Type B pancreatic cell (in vitro differentiated cells): ENCODE results near the gene ARAP2. TPM values are rescaled to one million over a fixed set of nuclear protein-coding genes. Genes with fewer than 3 reads are reported as not detected.

Source experiments
- DNase-seq: peaks from one replicate; pipeline ENCODE4 v3.0.0; 2021; ENCODE audit warnings: mixed read lengths; ENCODE audit not compliant: unreplicated experiment; ENCODE audit errors: extremely low spot score
- H3K27ac Mint-ChIP-seq: 2 replicates; pipeline ENCODE4 v1.8.0; 2021; ENCODE audit warnings: mild to moderate bottlenecking, mixed read lengths
- H3K27me3 Mint-ChIP-seq: 2 replicates; pipeline ENCODE4 v1.8.0; 2021; ENCODE audit warnings: mixed read lengths
- H3K36me3 Mint-ChIP-seq: 2 replicates; pipeline ENCODE4 v1.8.0; 2021; ENCODE audit warnings: mixed read lengths
- H3K4me1 Mint-ChIP-seq: one replicate; pipeline ENCODE4 v1.8.0; 2021; ENCODE audit warnings: mixed read lengths; ENCODE audit not compliant: unreplicated experiment
- H3K4me3 Mint-ChIP-seq: 2 replicates; pipeline ENCODE4 v1.8.0; 2021; ENCODE audit warnings: mild to moderate bottlenecking, mixed read lengths
- H3K9me3 Mint-ChIP-seq: 2 replicates; pipeline ENCODE4 v1.8.0; 2021; ENCODE audit warnings: mixed read lengths
- total RNA-seq: library from RNA; stranded (reverse); gene quantifications from 2 replicates; pipeline ENCODE4 v1.2.1, GENCODE V29; 2021; ENCODE audit warnings: low replicate concordance
- TF ChIP-seq, protein P1 (sequence below): fragments of 200-600 bp; sonication (generic); conservative IDR thresholded peaks from 2 replicates; pipeline ENCODE4 v1.5.0; 2021; ENCODE audit warnings: antibody characterized with exemption, mild to moderate bottlenecking

Gene ARAP2
- total RNA-seq, 1 donor from 2014 or later, result 10.8 TPM

- Mint-ChIP-seq H3K36me3 (peaks cover 5% of the 10 kb centered on the region), H3K27ac (no peak overlapping the region), H3K27me3 (no peaks in the 10 kb centered on the region), H3K4me1 (no peaks in the 10 kb centered on the region), H3K9me3 (peaks cover 5% of the 10 kb centered on the region), H3K4me3 (no peak overlapping the region)
- no peak for DNase-seq
- TF ChIP-seq, protein P1, sequence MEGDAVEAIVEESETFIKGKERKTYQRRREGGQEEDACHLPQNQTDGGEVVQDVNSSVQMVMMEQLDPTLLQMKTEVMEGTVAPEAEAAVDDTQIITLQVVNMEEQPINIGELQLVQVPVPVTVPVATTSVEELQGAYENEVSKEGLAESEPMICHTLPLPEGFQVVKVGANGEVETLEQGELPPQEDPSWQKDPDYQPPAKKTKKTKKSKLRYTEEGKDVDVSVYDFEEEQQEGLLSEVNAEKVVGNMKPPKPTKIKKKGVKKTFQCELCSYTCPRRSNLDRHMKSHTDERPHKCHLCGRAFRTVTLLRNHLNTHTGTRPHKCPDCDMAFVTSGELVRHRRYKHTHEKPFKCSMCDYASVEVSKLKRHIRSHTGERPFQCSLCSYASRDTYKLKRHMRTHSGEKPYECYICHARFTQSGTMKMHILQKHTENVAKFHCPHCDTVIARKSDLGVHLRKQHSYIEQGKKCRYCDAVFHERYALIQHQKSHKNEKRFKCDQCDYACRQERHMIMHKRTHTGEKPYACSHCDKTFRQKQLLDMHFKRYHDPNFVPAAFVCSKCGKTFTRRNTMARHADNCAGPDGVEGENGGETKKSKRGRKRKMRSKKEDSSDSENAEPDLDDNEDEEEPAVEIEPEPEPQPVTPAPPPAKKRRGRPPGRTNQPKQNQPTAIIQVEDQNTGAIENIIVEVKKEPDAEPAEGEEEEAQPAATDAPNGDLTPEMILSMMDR, result no peak
Observed at GRCh38 chr4:36065274-36065871, 178.9 kb downstream of the ARAP2 start.

DNA sequence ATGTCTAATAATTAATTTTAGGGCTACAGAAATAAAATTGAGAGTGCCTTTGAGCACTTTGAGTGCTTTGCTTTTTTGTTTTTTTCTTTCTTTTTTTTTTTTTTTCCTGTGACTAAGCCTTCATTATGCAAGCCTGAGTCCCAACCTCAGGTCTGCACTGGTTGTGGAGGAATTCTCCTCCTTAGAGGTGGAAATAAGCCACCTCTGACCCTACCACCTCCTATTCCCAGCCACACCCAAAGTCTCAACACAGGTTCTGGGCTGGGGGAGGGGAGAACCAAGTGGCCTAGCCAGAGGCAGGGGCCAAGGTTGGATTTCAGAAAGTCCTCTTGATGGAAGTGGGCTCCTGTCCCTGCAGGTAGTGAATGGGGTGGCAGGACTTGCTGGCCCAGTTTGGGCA is 180.2 kb downstream of the ARAP2 start:
- no peak overlapping the region for H3K27ac Mint-ChIP-seq
- DNase-seq, result no peak
- peaks cover 10% of the 10 kb centered on the region for H3K9me3 Mint-ChIP-seq
- TF ChIP-seq, protein P1, result no peak
- peaks cover 5% of the 10 kb centered on the region for H3K36me3 Mint-ChIP-seq
- no peak overlapping the region for H3K4me3 Mint-ChIP-seq
- H3K4me1 Mint-ChIP-seq, result no peaks in the 10 kb centered on the region
- H3K27me3 Mint-ChIP-seq, result no peaks in the 10 kb centered on the region

- H3K4me3 Mint-ChIP-seq, result no peak overlapping the region
- no peaks in the 10 kb centered on the region for H3K36me3 Mint-ChIP-seq
- TF ChIP-seq, protein P1, result no peak
- no peak overlapping the region for H3K27ac Mint-ChIP-seq
- no peak for DNase-seq
- peaks cover 5% of the 10 kb centered on the region for H3K4me1 Mint-ChIP-seq
- H3K27me3 Mint-ChIP-seq, result no peaks in the 10 kb centered on the region
- peaks cover 5% of the 10 kb centered on the region for H3K9me3 Mint-ChIP-seq
Observed at GRCh38 chr4:36056136-36056535, 188.2 kb downstream of the ARAP2 start.

DNA sequence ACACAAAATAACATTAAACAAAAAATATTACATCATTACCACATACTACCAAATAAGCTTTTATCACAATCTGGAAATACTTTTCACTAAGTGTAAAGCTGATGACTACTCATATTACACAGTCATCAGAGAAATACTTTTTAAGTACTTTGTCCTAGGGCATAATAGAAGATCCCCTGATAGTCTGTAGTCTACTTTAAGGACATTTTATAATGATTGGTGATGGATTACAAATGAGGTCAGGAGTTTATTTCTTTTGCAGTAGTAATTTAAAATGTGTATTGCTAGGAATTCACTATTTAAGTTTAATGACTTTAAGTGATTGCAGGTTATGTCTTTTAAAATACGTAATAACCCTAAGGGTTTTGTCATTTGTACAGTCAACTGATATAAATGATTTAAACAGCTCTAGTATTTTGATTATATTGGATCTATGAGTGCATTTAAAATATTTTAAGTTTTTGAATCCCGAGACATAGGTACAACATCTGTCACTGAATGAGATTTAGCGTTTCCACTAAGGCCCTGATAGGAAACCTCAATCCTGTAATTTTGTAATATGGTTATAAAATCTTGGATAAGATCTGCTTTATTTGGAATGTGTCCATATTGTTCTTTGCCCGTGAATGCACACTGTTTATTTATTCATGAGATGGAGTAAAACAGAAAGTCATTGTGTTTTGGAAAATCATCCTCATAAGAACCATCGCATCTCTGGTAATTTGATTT is 189.5 kb downstream of the ARAP2 start:
- H3K27me3 Mint-ChIP-seq, result no peaks in the 10 kb centered on the region
- no peak overlapping the region for H3K4me3 Mint-ChIP-seq
- TF ChIP-seq, protein P1, result no peak
- H3K27ac Mint-ChIP-seq, result no peak overlapping the region
- no peaks in the 10 kb centered on the region for H3K36me3 Mint-ChIP-seq
- peaks cover 4% of the 10 kb centered on the region for H3K9me3 Mint-ChIP-seq
- DNase-seq, result no peak
- peaks cover 5% of the 10 kb centered on the region for H3K4me1 Mint-ChIP-seq

DNA sequence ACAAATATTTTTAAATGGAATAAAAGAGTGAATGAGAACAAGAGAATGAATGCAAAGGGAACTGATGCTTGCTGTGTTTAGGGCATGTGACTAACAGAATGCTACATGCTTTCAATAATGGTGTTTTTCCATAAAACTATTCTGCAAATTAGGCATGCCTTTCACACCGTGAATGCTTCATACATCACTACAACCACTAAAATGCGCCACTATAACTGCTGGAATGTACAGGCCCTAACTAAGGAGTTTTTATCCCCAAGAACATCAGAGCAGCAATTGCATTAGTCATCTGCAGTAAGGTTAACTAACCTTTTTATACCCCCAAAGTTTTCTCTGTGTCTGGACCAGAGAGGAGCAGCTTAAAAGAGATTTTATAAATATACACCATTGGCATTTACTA is 190.4 kb downstream of the ARAP2 start:
- TF ChIP-seq, protein P1, result no peak
- no peak for DNase-seq
- H3K9me3 Mint-ChIP-seq, result no peaks in the 10 kb centered on the region
- H3K27me3 Mint-ChIP-seq, result no peaks in the 10 kb centered on the region
- H3K4me3 Mint-ChIP-seq, result no peak overlapping the region
- H3K4me1 Mint-ChIP-seq, result peaks cover 5% of the 10 kb centered on the region
- H3K27ac Mint-ChIP-seq, result no peak overlapping the region
- no peaks in the 10 kb centered on the region for H3K36me3 Mint-ChIP-seq
